C4-2B (cell line): ENCODE data around the gene CAPN13.

Experiments
- CTCF ChIP-seq: fragments of 450-650 bp; conservative IDR thresholded peaks from 2 replicates; pipeline ENCODE4 v1.5.1; 2017; ENCODE audit warnings: mild to moderate bottlenecking
- ZFX ChIP-seq: fragments of 450-650 bp; IDR thresholded peaks from 2 replicates; pipeline ENCODE4 v1.6.1; 2017

GRCh38 chr2:30694286-30695055, 112.8 kb downstream of the CAPN13 start:
- no peak for TF ChIP-seq CTCF
- TF ChIP-seq ZFX = no peak
